AG08396 (cell line): Measurements from ENCODE around the gene PPP1CA.
"Not testable (repeated sequence)": the region's sequence is repeated elsewhere in the genome, so short reads cannot be mapped to it uniquely, and the experiment has no call there.

Source experiments
- DNase-seq: peaks from one replicate; pipeline ENCODE4 v3.0.0; 2012; ENCODE audit warnings: low spot score, mixed read lengths

Gene PPP1CA

GRCh38 chr11:67402192-67402839 lies 658 bp upstream of the PPP1CA start:
- not testable (repeated sequence) for DNase-seq

- DNase-seq = no peak
Measured at GRCh38 chr11:67400942-67401494, 640 bp downstream of the PPP1CA start.

- DNase-seq = no peak
Measured at GRCh38 chr11:67400251-67400941, 1.3 kb downstream of the PPP1CA start.

GRCh38 chr11:67398661-67399563 lies 2.7 kb downstream of the PPP1CA start:
- DNase-seq = no peak

GRCh38 chr11:67397986-67398660 lies 3.5 kb downstream of the PPP1CA start:
- DNase-seq = no peak

DNA sequence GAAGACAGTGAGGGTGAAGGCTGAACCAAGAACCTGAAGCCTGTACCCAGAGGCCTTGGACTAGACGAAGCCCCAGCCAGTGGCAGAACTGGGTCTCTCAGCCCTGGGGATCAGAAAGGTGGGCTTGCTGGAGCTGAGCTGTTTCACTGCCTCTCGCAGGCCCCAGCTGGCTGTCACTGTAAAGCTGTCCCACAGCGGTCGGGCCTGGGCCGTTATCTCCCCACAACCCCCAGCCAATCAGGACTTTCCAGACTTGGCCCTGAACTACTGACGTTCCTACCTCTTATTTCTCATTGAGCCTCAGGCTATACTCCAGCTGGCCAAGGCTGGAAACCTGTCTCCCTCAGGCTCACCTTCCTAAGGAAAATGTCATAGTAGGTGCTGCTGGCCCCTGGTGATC lies 4.1 kb downstream of the PPP1CA start:
- no peak for DNase-seq

DNA sequence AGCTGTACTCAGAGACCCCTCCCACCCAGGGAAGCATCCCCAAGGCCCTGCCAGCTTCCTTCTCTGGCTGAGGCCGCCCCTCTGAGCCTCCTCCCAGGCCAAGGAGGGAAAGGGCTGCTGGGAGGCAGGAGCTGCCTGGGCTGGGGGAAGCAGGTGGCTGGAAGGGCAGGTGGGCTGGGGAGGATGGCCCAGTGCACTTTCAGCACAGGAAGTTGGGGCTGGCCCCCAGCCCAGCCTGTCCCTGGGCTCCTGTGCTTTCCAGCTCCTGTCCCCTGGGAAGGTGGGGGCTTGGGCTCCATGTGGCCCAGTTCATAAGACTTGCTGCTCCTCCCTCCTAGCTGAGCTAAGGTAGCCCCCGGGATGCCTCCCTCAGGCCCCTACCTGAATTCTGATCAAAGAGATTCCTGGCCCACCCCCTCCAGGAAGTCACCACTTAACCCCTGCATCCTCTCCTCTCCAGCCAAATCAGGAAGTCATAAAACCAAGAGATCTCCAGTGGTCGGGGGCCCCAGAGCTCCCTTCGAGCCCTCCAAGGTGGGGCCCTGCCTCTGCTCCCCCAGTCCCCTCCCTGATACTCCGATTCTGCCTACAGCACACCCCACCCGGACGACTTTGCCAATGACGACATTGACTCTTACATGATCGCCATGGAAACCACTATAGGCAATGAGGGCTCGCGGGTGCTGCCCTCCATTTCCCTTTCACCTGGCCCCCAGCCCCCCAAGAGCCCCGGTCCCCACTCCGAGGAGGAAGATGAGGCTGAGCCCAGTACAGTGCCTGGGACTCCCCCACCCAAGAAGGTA lies 4.9 kb downstream of the PPP1CA start:
- no peak for DNase-seq

- DNase-seq = no peak
Measured at GRCh38 chr11:67396259-67396581, 5.4 kb downstream of the PPP1CA start.

DNA sequence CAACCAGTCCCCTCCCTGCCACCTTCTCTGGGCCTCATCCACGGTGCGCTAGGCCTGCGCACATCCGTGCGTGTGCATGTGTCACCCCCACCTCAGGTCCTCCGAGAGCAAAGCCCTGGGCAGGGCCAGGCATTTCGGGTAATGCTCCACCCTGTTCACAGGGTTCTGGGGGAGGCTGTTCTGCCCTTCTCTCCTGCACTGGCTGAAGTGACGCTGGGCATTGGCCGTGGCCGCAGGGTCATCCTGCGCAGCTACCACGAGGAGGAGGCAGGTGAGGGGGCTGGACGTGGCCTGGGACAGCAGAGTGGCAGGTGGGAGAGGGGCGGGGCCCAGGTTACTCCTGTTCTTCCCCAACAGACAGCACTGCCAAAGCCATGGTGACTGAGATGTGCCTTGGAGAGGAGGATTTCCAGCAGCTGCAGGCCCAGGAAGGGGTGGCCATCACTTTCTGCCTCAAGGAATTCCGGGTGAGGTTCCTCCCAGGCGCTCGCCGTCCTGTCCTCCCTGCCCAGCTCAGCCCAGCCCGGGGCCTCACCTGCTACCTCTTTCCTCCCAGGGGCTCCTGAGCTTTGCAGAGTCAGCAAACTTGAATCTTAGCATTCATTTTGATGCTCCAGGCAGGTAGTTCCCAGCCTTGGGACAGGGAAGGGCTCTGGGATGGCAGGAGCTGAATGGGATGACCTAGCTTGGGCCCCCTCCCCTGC lies 6.0 kb downstream of the PPP1CA start:
- no peak for DNase-seq

GRCh38 chr11:67393990-67394389 lies 7.7 kb downstream of the PPP1CA start:
- no peak for DNase-seq

GRCh38 chr11:67393437-67393836 lies 8.2 kb downstream of the PPP1CA start:
- no peak for DNase-seq

GRCh38 chr11:67392183-67392715 lies 9.4 kb downstream of the PPP1CA start:
- peak; percentile 49 for DNase-seq

DNA sequence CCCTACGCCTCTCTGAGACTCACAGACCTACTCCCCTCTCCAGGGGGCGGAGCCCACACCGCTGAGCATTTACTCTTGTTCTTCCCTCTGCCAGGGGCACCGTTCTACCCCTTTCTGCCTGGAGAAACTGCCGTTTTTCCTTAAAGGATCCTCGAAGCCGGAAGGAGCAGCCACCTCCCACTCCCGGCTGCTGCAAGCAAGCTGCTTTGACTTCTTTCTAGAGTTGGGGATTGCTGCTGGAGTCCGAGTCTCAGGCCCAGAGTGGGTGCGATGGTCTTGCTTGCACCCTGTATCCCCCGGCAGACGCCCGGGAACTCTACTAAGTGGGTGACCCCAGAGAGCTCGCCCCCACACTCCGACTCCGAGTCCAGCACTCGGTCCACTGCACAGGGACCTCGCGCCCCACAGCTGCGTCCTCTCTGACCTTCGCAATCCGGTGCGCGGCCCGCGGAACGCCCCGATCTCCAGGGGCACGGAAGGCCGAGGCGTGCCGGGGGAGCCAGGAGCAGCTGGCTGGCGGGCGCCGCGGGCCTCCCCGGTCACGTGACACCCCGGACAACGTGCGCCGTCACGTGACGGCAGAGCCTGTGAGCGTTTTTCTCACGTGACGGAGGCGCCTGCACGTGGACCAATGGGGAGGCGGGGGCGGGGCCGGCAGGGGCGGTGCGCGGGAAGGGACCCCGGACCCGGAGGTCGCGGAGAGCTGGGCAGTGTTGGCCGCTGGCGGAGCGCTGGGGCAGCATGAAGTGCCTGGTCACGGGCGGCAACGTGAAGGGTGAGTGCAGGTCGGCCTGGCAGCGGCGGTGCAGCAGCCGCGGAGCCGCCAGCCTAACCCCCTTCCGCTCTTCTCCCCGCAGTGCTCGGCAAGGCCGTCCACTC lies 10.1 kb downstream of the PPP1CA start, which contains the start of gene RAD9A:
Gene RAD9A (plus strand): TSS at position 683 of the 879 bp plus-strand sequence. CDS start 59 bp downstream, at position 742.
- DNase-seq = peak; percentile 99

DNA sequence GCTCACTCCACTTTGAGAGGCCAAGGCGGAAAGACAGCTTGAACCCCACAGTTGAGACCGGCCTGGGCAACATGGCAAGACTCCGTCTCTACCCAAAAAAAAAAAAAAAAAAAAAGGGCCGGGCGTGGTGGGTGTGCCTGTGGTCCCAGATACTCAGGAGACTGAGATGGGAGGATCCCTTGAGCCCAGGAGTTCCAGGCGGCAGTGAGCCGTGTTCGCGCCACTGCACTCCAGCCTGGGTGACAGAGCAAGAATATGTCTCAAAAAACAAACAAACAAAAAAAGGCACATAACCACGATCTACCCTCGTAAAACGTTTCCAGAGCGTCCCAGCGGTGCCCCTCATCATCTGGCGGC lies 10.7 kb downstream of the PPP1CA start:
- DNase-seq = no peak

DNA sequence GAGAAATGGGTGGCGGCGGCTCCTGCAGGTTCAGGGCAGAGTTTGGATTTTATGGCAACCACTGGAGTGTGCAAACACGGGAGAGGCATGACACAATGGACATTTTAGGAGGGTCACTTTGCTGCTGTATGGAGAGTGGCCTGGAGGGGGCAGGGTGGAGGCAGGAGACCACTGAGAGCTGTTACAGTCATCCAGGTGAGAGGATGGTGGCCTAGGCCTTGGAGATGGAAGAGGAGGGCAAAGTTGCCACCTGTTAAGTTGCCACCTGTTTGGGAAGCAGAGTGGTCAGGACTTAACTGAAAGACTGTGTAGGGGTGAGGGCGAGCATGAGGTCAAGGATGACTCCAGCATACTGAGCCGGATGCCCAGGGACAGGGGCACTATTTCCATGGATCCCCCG lies 12.2 kb downstream of the PPP1CA start:
- peak; percentile 41 for DNase-seq

DNA sequence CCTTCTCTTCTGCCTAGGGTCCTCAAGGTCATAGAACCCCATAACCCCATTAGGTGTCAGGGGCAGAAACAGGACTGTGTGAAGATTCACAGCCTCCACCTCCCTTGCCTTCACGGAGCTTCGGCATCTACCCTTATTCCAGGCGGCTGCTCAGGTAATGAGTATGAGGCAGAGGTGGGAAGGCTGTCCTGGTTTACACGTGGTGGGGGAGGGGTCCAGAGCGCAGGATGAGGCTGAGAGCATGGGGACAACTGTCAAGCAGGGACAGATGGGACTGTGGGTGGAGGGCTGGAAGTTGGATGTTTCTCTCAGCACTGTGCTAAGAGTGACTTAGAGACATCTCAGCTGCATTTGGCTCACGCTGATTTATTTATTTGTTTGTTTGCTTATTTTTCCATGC lies 14.1 kb downstream of the PPP1CA start:
- no peak for DNase-seq

GRCh38 chr11:67387069-67387468 lies 14.6 kb downstream of the PPP1CA start:
- DNase-seq = no peak

DNA sequence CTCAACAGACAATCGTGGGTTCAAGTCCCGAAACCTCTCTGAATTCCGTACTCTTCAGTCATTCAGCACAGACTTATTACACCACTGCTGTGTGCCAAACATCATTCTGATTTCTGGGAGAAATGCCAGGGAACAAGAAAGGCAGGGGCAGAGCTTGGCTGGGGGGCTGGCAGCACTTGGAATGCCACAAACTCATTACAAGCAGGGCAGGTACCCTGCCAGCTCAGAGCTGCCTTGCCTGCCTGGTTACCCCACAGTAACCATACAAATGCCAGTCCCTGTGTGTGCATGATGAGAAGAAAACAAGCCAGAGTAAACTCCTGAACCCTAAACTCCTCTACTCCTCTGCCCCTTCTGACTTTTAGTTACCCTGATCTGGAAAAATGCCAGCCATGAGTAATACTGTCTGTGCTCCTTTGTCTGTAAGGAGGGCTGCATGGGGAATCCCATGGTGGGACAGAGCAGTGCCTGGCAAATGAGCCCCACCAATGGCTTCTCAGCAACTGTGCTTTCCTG lies 16.7 kb downstream of the PPP1CA start:
- DNase-seq = peak; percentile 34
